HEK293T (cell line): Measurements from ENCODE around the gene ZNF70.

Experiments
- CTCF ChIA-PET: fragments of 350-600 bp; formaldehyde crosslinking; extraction: SDS; loops from one replicate; lab custom pipeline; 2021; ENCODE audit warnings: antibody characterized with exemption, inconsistent platforms; lab: Yijun Ruan, JAX
- POLR2A ChIA-PET: fragments of 350-600 bp; formaldehyde crosslinking; extraction: SDS; loops from one replicate; lab custom pipeline; 2020; ENCODE audit warnings: antibody characterized with exemption, inconsistent platforms; lab: Yijun Ruan, JAX
- DNase-seq: peaks from one replicate; pipeline ENCODE4 v3.0.0; 2012; ENCODE audit warnings: mixed read lengths; ENCODE audit errors: extremely low spot score
- ARNT ChIP-seq: fragments of 450-650 bp; IDR thresholded peaks from 2 replicates; pipeline ENCODE4 v1.6.1; 2017; ENCODE audit warnings: mild to moderate bottlenecking
- BHLHE40 ChIP-seq: fragments of 450-650 bp; IDR thresholded peaks from 2 replicates; pipeline ENCODE4 v1.6.1; 2016; ENCODE audit warnings: mild to moderate bottlenecking, moderate library complexity, borderline replicate concordance
- CTBP1 ChIP-seq: fragments of 450-650 bp; IDR thresholded peaks from 2 replicates; pipeline ENCODE4 v1.6.1; 2016; ENCODE audit warnings: borderline replicate concordance
- ELF4 ChIP-seq: fragments of 450-650 bp; IDR thresholded peaks from 2 replicates; pipeline ENCODE4 v1.6.1; 2017; ENCODE audit warnings: antibody characterized with exemption
- FOXA1 ChIP-seq: fragments of 450-650 bp; IDR thresholded peaks from 2 replicates; pipeline ENCODE4 v1.6.1; 2016; ENCODE audit warnings: mild to moderate bottlenecking
- FOXK2 ChIP-seq: fragments of 450-650 bp; IDR thresholded peaks from 2 replicates; pipeline ENCODE4 v1.6.1; 2016; ENCODE audit warnings: mild to moderate bottlenecking
- FOXM1 ChIP-seq: fragments of 450-650 bp; IDR thresholded peaks from 2 replicates; pipeline ENCODE4 v1.6.1; 2017; ENCODE audit warnings: mild to moderate bottlenecking, borderline replicate concordance
- HDGF ChIP-seq: fragments of 450-650 bp; IDR thresholded peaks from 2 replicates; pipeline ENCODE4 v1.6.1; 2017; ENCODE audit warnings: antibody characterized with exemption, borderline replicate concordance
- L3MBTL2 ChIP-seq: fragments of 450-650 bp; conservative IDR thresholded peaks from 2 replicates; pipeline ENCODE4 v1.6.1; 2016; ENCODE audit warnings: mild to moderate bottlenecking
- LEF1 ChIP-seq: fragments of 450-650 bp; IDR thresholded peaks from 2 replicates; pipeline ENCODE4 v1.6.1; 2017; ENCODE audit warnings: mild to moderate bottlenecking, borderline replicate concordance
- NFRKB ChIP-seq: fragments of 450-650 bp; IDR thresholded peaks from 2 replicates; pipeline ENCODE4 v1.6.1; 2016; ENCODE audit warnings: mild to moderate bottlenecking, moderate library complexity
- PKNOX1 ChIP-seq: fragments of 450-650 bp; IDR thresholded peaks from 2 replicates; pipeline ENCODE4 v1.6.1; 2016
- SP1 ChIP-seq: fragments of 450-650 bp; IDR thresholded peaks from 2 replicates; pipeline ENCODE4 v1.6.1; 2017
- SUZ12 ChIP-seq: fragments of 450-650 bp; IDR thresholded peaks from 2 replicates; pipeline ENCODE4 v1.6.1; 2016; ENCODE audit warnings: mild to moderate bottlenecking
- TARDBP ChIP-seq: fragments of 450-650 bp; IDR thresholded peaks from 2 replicates; pipeline ENCODE4 v1.6.1; 2016
- ZNF384 ChIP-seq: fragments of 450-650 bp; IDR thresholded peaks from 2 replicates; pipeline ENCODE4 v1.6.1; 2016

Gene ZNF70

DNA sequence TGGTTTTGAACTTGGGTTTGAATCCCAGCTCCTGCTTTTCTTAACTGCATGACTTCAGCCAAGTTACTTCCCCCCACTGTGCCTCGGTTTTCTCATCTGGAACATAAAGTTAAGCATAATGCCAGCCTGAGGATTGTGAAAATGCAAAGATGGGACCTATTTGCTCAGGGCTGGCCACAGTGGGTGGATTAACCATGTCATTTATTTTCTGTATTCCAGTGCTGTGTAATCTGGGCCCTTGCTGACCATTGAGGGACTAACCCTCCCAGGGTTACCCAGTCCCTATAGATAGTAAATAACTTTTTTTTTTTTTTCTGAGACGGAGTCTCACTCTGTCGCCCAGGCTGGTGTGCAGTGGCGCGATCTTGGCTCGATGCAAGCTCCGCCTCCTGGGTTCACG lies 4.8 kb upstream of the ZNF70 start:
- DNase-seq, result no peak
- ChIA-PET POLR2A (interaction anchor here (1.0 to 1.3 kb wide), 3 partner anchors 8 to 18 kb away, joined by 3 to 4 read pairs (median 3); partner anchors contain the start of gene C22orf15), CTCF (interaction anchor here (0.6 kb wide), 1 partner anchor 58 kb away, joined by 3 read pairs; no protein-coding TSS in a partner anchor)
- TF ChIP-seq ARNT, result no peak
- TF ChIP-seq FOXM1, result no peak
- TF ChIP-seq ZNF384, result no peak
- TF ChIP-seq NFRKB, result no peak
- no peak for TF ChIP-seq HDGF
- TF ChIP-seq TARDBP, result no peak
- no peak for TF ChIP-seq ELF4
- no peak for TF ChIP-seq SP1
- no peak for TF ChIP-seq LEF1
- no peak for TF ChIP-seq FOXK2
- no peak for TF ChIP-seq BHLHE40
- no peak for TF ChIP-seq PKNOX1
- TF ChIP-seq FOXA1, result no peak
- TF ChIP-seq SUZ12, result no peak
- no peak for TF ChIP-seq CTBP1
- TF ChIP-seq L3MBTL2, result no peak

GRCh38 chr22:23754980-23755636 lies 4.2 kb upstream of the ZNF70 start:
- TF ChIP-seq FOXK2 (no peak), PKNOX1 (no peak), TARDBP (no peak), LEF1 (no peak), BHLHE40 (no peak), SUZ12 (no peak), FOXM1 (no peak), CTBP1 (no peak), SP1 (no peak), NFRKB (no peak), ZNF384 (no peak), ELF4 (no peak), FOXA1 (no peak), ARNT (no peak), L3MBTL2 (no peak), HDGF (no peak)
- DNase-seq, result no peak
- POLR2A ChIA-PET, result interaction anchor here (1.0 to 1.3 kb wide), 3 partner anchors 8 to 17 kb away, joined by 3 to 4 read pairs (median 3); partner anchors contain the start of gene C22orf15
- CTCF ChIA-PET, result no interaction called here

GRCh38 chr22:23754220-23754919 lies 3.5 kb upstream of the ZNF70 start, which contains the start of gene VPREB3:
TSS of gene VPREB3 (minus strand) at chr22:23754425. CDS start at chr22:23754363, 62 bp downstream.
- no peak for TF ChIP-seq ELF4
- TF ChIP-seq TARDBP, result no peak
- TF ChIP-seq SUZ12, result no peak
- no peak for TF ChIP-seq ZNF384
- TF ChIP-seq ARNT, result no peak
- TF ChIP-seq BHLHE40, result no peak
- TF ChIP-seq NFRKB, result no peak
- TF ChIP-seq CTBP1, result no peak
- TF ChIP-seq PKNOX1, result no peak
- CTCF ChIA-PET, result no interaction called here
- POLR2A ChIA-PET, result interaction anchor here (0.5 to 1.3 kb wide), 4 partner anchors 9 to 37 kb away, joined by 3 read pairs; partner anchors contain the start of genes C22orf15 and CHCHD10
- DNase-seq, result no peak

DNA sequence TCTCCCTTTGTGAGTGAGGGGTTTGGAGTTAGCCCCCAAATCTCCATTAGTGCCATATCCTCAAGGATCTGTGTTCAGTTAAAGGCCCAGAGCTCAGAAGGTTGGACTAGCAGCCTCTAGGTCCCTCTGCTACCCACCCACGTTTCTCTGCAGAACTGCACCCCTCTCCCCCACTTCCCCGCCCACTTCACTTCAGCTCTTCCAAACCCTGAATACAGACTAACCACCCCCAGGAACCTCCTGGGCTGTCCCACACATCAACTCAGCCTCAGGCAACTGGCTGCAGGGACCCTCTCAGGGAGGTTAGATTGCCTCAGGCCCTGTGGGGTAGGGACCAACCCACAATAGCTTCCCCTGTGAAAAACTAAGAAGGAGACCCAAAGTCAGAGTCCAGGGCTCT lies 2.5 kb upstream of the ZNF70 start:
- ChIA-PET CTCF (no interaction called here), POLR2A (interaction anchor here (1.0 to 1.3 kb wide), 2 partner anchors 36 to 104 kb away, joined by 3 to 6 read pairs; partner anchors contain the start of gene SLC2A11)
- TF ChIP-seq SP1 (no peak), FOXM1 (no peak), ELF4 (no peak), FOXK2 (no peak), BHLHE40 (no peak), ARNT (no peak), FOXA1 (no peak), ZNF384 (no peak), CTBP1 (no peak), SUZ12 (no peak), NFRKB (no peak), HDGF (no peak), L3MBTL2 (no peak), PKNOX1 (no peak), LEF1 (no peak), TARDBP (no peak)
- DNase-seq, result no peak

- CTCF ChIA-PET, result no interaction called here
- POLR2A ChIA-PET, result interaction anchor here (1.3 kb wide), 1 partner anchor 105 kb away, joined by 6 read pairs; the partner anchor contains the start of gene SLC2A11
- no peak for TF ChIP-seq SUZ12
- no peak for TF ChIP-seq ZNF384
- TF ChIP-seq ELF4, result no peak
- DNase-seq, result no peak
These were observed 1.8 kb upstream of the ZNF70 start for GRCh38 chr22:23752750-23753149.
